Right lobe of liver (tissue), 6 donors: ENCODE results near the gene TMIGD1. TPM values are rescaled to one million over a fixed set of nuclear protein-coding genes. Genes with fewer than 3 reads are reported as not detected.
A peak's percentile ranks its signal among the peaks of the same experiment; 100 is the strongest.

Experiments used
- ATAC-seq, 4 donors: fragments of 200-7000 bp; cut with Tn5 transposase; one replicate each; pipeline ENCODE4 v1.9.1; 2020; ENCODE audit warnings: mild to moderate bottlenecking in 4 of 4, moderate library complexity in 4 of 4
- DNase-seq, 3 donors: peaks; one replicate each; pipeline ENCODE4 v3.0.0-alpha.2; 2020
- H3K27ac ChIP-seq, 3 donors: fragments of 200-600 bp; one replicate each; pipeline ENCODE4 v1.8.0; 2022
- H3K27me3 ChIP-seq, 2 donors: fragments of 200-600 bp; one replicate each; pipeline ENCODE4 v1.8.0; 2022
- H3K36me3 ChIP-seq, 4 donors: fragments of 200-600 bp; sonication (generic) in 1 of 4; one replicate each; pipeline versions ENCODE4 v1.5.1 to v1.8.0; 2017 to 2022; ENCODE audit warnings: control low read depth in 1 of 4
- H3K4me1 ChIP-seq, 4 donors: fragments of 200-600 bp; sonication (generic) in 1 of 4; one replicate each; pipeline versions ENCODE4 v1.5.1 to v1.8.0; 2017 to 2022; ENCODE audit warnings: control low read depth in 1 of 4
- H3K4me3 ChIP-seq, 3 donors: fragments of 200-600 bp; one replicate each; pipeline ENCODE4 v1.8.0; 2022
- H3K9me3 ChIP-seq, 4 donors: fragments of 200-600 bp; sonication (generic) in 1 of 4; one replicate each; pipeline versions ENCODE4 v1.5.1 to v1.8.0; 2017 to 2022; ENCODE audit warnings: control low read depth in 1 of 4
- POLR2A ChIP-seq: fragments of 450-650 bp; IDR thresholded peaks from one replicate; pipeline ENCODE4 v1.6.1; 2017; ENCODE audit warnings: antibody characterized with exemption, mild to moderate bottlenecking
- WGBS: methylation state at CpG from one replicate; pipeline ENCODE4 v1.1.6; 2018; ENCODE audit warnings: low coverage, low lambda C conversion rate; ENCODE audit not compliant: insufficient coverage; ENCODE audit errors: missing lambda C conversion rate; 5-methylcytosine and 5-hydroxymethylcytosine counted together
- intact Hi-C, 2 donors: fragments of 100-400 bp; cut with DNase I; formaldehyde crosslinking; loops; one replicate each; pipeline versions ENCODE4 v1.11.2 to v1.14.1; 2022
- total RNA-seq, 6 experiments: library from RNA; depleted of rRNA in 2 of 6; stranded (reverse); fragments of >200 nt in 2 of 6; fragmentation: NEBNext Ultra II Directional in 3 of 6; extraction: Animal tissue kit (Norgen Biotek cat#: 25700) in 3 of 6; gene quantifications; one replicate each; pipeline versions ENCODE4 v1.1.0 to v1.2.4, GENCODE V29; 2016 to 2023
- TF ChIP-seq, protein P1 (sequence below), 4 donors: fragments of 200-600 bp in 3 of 4; fragments of 450-650 bp in 1 of 4; IDR thresholded peaks; one replicate each; pipeline versions ENCODE4 v1.5.1 to v1.8.0; 2016 to 2022; ENCODE audit warnings: antibody characterized with exemption in 4 of 4, mild to moderate bottlenecking in 2 of 4
- donor health status: DM: no; HTN: yes; CAD: no.
- donor health status: DM: no; HTN: no; CAD: no.
- donor health status: DM: no; HTN: no; CAD: no.
- donor health status: DM: no; HTN: yes; CAD: no.
- donor health status: DM: no; HTN: yes; CAD: no.

Gene TMIGD1
- total RNA-seq, 6 experiments from 2014 or later: not detected

DNA sequence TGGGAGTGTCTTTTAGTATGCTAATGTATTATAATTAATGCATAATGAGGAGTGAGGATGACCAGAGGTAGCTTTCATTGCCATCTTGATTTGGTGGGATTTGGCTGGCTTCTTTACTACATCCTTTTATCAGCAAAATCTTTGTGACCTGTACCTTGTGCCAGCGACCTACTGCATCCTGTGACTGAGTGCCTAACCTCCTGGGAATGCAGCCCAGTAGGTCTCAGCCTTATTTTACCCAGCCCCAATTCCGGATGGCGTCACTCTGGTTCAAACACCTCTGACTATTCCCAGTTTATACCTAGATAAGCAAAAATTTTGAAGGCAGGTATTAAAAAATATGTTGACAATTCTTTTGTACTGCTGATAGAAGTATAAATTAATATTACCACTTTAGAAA, 31.6 kb downstream of the TMIGD1 start:
- ATAC-seq (peak in 2 of 4 donors; percentile 51 to 52), DNase-seq (no peak)
- Histone ChIP-seq H3K9me3 (no peaks in the 10 kb centered on the region), H3K27ac (no peak overlapping the region), H3K4me3 (no peak overlapping the region), H3K4me1 (no peaks in the 10 kb centered on the region), H3K27me3 (no peaks in the 10 kb centered on the region), H3K36me3 (no peaks in the 10 kb centered on the region)
- intact Hi-C loops: no loop called here
- 19% methylated on average over 3 of the region's 3 CpGs for WGBS
- no peak for TF ChIP-seq POLR2A

DNA sequence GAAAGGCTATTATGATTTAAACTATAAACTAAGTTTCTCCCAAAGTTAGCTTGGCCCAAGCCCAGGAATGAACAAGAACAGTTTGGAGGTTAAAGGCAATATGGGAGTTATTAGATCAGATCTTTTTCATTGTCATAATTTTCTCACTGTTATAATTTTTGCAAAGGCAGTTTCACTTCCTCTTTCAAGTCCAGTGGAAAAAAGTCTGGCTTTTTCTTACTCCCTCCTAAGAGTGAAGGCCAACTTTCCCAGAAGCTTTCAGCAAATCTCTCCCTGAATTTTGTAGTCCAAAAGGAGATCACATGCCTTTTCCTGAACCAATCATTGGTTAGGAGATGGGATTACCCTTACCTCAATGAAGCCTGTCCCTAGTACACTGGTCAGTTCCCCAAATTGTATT, 33.0 kb downstream of the TMIGD1 start:
- no peak for ATAC-seq
- no peak overlapping the region for H3K4me3 ChIP-seq
- H3K27ac ChIP-seq: no peak overlapping the region
- no peaks in the 10 kb centered on the region for H3K36me3 ChIP-seq
- DNase-seq: no peak
- H3K9me3 ChIP-seq: no peaks in the 10 kb centered on the region
- TF ChIP-seq, protein P1, sequence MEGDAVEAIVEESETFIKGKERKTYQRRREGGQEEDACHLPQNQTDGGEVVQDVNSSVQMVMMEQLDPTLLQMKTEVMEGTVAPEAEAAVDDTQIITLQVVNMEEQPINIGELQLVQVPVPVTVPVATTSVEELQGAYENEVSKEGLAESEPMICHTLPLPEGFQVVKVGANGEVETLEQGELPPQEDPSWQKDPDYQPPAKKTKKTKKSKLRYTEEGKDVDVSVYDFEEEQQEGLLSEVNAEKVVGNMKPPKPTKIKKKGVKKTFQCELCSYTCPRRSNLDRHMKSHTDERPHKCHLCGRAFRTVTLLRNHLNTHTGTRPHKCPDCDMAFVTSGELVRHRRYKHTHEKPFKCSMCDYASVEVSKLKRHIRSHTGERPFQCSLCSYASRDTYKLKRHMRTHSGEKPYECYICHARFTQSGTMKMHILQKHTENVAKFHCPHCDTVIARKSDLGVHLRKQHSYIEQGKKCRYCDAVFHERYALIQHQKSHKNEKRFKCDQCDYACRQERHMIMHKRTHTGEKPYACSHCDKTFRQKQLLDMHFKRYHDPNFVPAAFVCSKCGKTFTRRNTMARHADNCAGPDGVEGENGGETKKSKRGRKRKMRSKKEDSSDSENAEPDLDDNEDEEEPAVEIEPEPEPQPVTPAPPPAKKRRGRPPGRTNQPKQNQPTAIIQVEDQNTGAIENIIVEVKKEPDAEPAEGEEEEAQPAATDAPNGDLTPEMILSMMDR (IDR thresholded peaks at IDR 0.05): no peak
- TF ChIP-seq POLR2A: no peak
- intact Hi-C loops: no loop called here
- H3K27me3 ChIP-seq: no peaks in the 10 kb centered on the region
- no peaks in the 10 kb centered on the region for H3K4me1 ChIP-seq

DNA sequence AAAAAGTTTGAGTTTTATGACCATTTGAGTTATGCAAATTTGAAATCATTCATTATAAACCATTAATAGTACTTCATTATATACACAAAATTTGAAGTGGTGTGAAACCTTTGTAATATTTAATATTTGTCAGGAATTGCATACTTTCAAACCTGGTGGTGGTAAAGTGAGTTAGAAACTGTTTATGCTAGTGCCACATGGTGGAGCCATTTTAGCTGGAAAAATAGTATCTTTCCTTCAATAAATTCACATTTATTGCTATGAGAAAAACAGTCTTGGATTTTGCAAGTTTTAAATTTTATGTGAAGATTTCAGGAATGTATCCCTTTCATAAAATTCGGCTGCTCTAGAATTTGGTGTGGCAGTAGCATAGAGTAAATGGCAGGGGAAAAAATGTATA, 34.9 kb downstream of the TMIGD1 start:
- no peaks in the 10 kb centered on the region for H3K9me3 ChIP-seq

DNA sequence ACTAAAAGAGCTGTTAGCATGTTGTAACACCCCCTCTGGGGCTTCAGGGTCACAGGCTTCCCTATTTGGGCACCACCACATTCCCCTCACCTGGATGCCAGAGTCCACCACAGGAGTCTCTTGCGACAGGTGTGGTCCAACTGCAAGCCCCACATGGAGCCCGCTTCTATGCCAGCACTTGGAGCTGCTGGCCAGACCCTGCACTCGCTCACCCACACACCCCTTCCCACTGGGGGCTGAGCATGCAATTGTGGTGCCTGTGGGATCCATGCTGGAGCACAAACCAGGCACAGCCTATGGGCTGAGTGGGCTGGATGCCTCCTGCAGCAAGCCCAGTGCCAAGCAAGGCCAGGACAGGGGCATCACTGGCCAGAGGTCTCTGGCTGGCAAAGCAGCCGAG, 36.1 kb downstream of the TMIGD1 start:
- no peaks in the 10 kb centered on the region for H3K27me3 ChIP-seq
- H3K4me3 ChIP-seq: no peak overlapping the region
- no peak overlapping the region for H3K27ac ChIP-seq
- no CpG with 5 or more reads among the region's 4 CpGs for WGBS
- DNase-seq: no peak
- no peaks in the 10 kb centered on the region for H3K9me3 ChIP-seq
- intact Hi-C loops: no loop called here
- TF ChIP-seq, protein P1 (IDR thresholded peaks at IDR 0.05): no peak
- TF ChIP-seq POLR2A: no peak
- ATAC-seq: peak in 1 of 4 donors; percentile 12
- H3K4me1 ChIP-seq: no peaks in the 10 kb centered on the region
- H3K36me3 ChIP-seq: no peaks in the 10 kb centered on the region

More for the DNA sequence above, 34.9 kb downstream of the TMIGD1 start:
- TF ChIP-seq, protein P1 (IDR thresholded peaks at IDR 0.05): peak in 3 of 4 donors; percentile 10 to 37 (median 18)
- TF ChIP-seq POLR2A: no peak
- H3K27me3 ChIP-seq: no peaks in the 10 kb centered on the region
- ATAC-seq: no peak
- no peak overlapping the region for H3K27ac ChIP-seq
- H3K4me3 ChIP-seq: no peak overlapping the region
- H3K4me1 ChIP-seq: no peaks in the 10 kb centered on the region
- 88% methylated on average over 1 of the region's 1 CpG for WGBS
- intact Hi-C loops: no loop called here
- DNase-seq: no peak
- no peaks in the 10 kb centered on the region for H3K36me3 ChIP-seq

DNA sequence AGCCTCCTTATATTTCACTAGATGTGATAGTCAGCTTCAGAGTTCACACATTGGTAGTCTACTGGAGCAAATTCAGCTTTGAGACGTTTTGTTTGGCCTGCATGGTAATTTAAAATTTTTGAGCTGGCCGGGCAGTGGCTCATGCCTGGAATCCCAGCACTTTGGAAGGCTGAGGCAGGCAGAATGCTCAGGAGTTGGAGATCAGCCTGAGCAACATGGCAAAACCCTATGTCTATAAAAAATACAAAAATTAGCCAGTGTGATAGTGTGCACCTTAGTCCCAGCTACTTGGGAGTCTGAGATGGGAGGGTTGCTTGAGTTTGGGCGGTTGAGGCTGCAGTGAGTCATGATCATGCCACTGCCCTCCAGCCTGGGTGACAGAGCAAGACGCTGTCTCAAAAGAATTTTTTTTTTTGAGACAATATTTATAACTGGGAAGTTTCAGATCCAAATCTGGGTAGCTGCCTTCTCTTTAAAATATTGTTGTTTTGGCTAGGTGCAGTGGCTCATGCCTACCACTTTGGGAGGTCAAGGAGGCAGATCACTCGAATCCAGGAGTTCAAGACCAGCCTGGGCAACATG, 37.3 kb downstream of the TMIGD1 start:
- Histone ChIP-seq H3K27ac (no peak overlapping the region), H3K4me3 (no peak overlapping the region), H3K36me3 (no peaks in the 10 kb centered on the region), H3K9me3 (no peaks in the 10 kb centered on the region), H3K27me3 (no peaks in the 10 kb centered on the region), H3K4me1 (no peaks in the 10 kb centered on the region)
- no peak for DNase-seq
- ATAC-seq: no peak
- no peak for TF ChIP-seq POLR2A
- TF ChIP-seq, protein P1 (IDR thresholded peaks at IDR 0.05): no peak
- WGBS: 62% methylated on average over 5 of the region's 5 CpGs
- intact Hi-C loops: no loop called here
